Fibroblast of pulmonary artery (primary cell): Measurements from ENCODE around the gene FAM120A.

Experiments
- DNase-seq: peaks from one replicate; pipeline ENCODE4 v3.0.0-alpha.2; 2010; ENCODE audit warnings: low read depth
- H3K4me3 ChIP-seq: replicated peaks from 2 replicates; pipeline ENCODE4 v1.5.1; 2011; ENCODE audit warnings: low read depth, mild to moderate bottlenecking, control low read depth, low read length, moderate library complexity
- TF ChIP-seq, protein P1 (sequence below): IDR thresholded peaks from 2 replicates; pipeline ENCODE4 v1.5.1; 2011; ENCODE audit warnings: mild to moderate bottlenecking, control low read depth, low read length, inconsistent platforms; ENCODE audit errors: missing control alignments

FAM120A gene

DNA sequence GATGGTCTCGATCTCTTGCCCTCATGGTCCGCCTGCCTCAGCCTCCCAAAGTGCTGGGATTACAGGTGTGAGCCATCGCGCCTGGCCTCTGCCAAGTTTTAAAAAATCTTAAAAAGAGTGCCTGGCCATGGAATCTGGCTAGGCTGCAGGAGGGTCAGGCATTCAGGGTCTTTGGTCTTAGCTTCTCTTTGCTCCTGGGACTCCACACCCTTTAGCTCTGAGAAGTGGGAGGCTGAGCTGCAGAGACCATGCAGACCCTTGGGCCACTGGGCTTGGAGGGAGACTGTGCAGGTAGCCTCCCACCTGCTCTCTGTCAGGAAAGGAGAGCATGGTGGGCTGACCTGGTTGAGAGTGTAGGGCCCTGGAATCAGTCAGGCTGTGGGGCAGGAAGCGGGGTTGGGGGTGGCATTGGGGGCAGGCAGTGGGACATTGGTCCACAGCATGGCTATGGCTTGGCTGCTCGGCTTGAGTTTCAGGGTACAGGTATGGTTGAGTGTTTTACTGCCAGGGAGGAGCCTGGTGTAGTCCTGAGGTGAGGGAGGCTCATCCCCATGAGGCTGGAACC is 145.7 kb downstream of the FAM120A start:
- TF ChIP-seq, protein P1, sequence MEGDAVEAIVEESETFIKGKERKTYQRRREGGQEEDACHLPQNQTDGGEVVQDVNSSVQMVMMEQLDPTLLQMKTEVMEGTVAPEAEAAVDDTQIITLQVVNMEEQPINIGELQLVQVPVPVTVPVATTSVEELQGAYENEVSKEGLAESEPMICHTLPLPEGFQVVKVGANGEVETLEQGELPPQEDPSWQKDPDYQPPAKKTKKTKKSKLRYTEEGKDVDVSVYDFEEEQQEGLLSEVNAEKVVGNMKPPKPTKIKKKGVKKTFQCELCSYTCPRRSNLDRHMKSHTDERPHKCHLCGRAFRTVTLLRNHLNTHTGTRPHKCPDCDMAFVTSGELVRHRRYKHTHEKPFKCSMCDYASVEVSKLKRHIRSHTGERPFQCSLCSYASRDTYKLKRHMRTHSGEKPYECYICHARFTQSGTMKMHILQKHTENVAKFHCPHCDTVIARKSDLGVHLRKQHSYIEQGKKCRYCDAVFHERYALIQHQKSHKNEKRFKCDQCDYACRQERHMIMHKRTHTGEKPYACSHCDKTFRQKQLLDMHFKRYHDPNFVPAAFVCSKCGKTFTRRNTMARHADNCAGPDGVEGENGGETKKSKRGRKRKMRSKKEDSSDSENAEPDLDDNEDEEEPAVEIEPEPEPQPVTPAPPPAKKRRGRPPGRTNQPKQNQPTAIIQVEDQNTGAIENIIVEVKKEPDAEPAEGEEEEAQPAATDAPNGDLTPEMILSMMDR, result no peak
- DNase-seq, result no peak
- no peak overlapping the region for H3K4me3 ChIP-seq

DNA sequence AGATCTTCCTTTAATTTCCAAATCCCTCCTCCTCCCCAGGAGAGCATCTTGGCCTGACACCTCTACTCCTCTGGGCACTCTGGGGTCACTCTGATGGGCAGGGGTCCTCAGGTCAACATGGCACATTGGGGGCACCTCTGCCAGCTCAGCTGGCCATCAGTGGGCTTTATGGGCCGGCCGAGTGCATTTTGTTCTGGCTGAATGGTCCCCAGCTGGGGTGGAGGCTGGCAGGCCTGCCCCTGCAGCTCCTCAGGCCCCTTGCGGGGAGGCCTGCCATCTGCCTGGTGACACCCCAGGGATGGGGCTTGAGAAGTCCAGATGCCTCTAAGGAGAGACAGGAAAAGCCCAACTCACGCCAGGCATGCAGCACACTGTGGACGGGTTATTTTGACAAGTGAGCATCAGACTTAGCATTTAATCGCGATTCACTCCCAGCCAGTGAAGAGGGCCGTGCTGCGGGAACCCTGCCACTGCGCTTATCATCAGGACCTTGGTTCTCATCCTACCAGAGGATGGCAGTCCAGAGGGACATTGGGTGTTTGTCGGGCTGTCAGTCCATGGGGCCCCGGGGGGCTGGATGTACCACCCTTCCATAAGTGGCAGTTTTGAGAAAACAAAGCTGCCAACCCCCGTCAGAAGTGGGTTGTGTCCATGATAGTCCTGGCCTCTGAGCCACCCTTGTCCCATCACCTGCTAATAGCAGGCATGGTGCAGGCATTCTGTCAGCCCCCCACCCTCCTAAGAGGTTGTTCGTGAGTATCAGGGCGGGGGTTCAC is 146.6 kb downstream of the FAM120A start:
- no peak for DNase-seq
- no peak overlapping the region for H3K4me3 ChIP-seq

DNA sequence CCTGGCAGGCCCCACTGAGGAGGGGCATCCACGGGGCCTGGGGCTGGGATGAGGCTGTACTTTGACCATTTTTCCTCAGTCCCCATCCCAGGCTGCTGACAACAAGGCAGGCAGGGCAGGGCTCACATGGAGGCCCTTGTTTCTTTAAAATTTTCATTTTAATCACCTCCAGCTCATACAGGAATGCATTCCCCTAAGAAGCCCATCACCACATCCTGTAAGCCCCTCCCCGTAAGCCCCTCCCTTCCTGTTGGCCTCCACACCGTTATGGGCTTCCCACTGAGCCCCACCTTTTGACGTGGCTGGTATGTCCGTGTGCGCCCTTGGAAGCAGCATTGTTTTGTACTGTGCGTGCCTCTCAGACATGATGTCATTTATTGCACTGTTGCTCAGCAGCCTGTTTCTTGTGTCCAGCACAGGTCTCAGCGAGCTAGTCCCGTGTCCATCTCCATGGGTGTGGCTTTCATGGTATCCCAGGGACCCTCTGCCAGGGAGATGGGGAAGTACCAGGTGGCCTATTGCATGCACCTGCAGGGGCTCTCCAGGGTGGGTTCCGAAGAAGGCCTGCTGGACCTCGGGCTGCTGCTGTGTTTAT is 147.3 kb downstream of the FAM120A start:
- TF ChIP-seq, protein P1, result no peak
- no peak overlapping the region for H3K4me3 ChIP-seq
- DNase-seq, result peak; percentile 42

More for the DNA sequence above, 146.6 kb downstream of the FAM120A start:
- TF ChIP-seq, protein P1, result no peak

DNA sequence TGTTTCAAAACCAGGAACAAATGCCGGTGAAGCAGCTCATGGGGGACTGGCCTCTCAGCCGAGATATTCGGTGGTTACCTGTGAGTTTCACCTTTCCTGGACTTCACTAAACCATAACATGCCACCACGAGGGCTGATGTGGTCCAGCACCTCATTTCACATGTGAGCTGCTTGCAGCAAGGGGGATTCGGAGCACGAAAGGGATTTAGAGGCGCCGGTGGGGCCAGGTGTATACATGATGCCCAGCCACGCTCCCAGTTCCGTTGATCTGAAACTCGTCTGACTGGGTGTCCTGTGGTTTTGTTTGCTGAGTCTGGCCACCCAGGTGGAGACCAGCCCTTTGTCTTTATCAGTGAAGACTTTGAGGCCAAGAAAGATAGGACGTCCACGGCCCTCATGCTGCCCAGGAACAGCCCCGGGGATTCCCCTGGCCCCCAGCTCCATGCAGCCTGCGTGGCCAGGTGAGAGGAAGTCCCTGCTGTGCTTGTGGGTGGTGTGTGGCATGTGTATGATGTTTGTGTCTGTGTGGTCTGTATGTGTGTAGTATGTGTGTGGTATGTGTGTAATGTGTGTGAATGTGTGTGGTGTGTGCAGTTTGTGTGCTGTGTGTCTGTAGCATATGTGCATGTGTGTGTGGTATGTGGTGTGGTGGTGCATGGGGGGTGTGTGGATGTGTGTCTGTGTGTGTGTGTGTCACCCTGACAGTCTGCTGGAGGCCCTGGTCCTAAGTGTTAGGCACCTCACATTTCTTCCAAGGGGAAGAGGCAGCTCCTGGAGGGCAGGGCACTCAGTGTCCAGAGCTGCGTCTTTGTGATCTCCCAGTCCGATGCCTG is 148.3 kb downstream of the FAM120A start:
- no peak for DNase-seq
- no peak overlapping the region for H3K4me3 ChIP-seq
- TF ChIP-seq, protein P1, result no peak

DNA sequence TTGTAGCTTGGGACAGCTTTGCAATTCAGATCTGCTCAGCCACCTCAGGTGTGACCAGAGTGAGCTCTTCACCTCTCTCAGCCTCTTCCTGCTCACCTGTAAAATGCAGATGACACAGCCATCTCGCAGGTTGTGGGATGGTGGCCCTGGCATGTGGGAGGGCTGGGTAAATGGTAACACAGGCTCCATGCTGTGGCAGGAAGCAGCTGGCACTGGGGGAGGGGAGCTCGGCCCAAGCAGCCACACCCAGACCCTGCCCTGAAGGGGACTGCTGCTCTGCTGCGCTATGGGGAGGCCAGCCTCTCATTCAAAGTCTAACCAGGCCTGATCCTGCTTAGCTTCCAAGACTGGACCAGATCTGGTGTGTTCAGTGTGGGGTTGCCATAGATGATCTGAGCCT is 149.0 kb downstream of the FAM120A start:
- no peak for DNase-seq
- TF ChIP-seq, protein P1, result no peak
- H3K4me3 ChIP-seq, result no peak overlapping the region

DNA sequence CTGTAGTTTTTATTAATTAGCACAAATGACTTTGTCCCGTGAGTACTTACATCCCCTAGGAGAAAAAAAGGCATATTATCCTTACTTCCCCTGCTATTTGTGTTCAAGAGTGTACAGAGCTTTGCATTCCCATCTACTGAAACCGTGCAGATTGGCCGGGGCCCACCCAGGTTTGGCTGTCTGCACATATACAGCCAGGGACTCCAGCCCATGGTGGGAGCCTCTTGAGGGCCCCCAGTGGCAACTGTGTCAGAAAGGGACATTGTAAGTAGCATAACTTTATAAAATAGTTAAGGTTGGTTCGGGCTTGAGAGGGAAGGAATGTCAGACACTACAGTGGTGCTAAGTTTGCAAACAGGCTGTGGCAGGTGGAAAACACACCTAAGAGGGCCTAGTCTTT is 149.6 kb downstream of the FAM120A start:
- TF ChIP-seq, protein P1, result no peak
- H3K4me3 ChIP-seq, result no peak overlapping the region
- no peak for DNase-seq
